CD4-positive, alpha-beta T cell (primary cell): ENCODE measurements around the gene DCAF8L1. TPM values are rescaled to one million over a fixed set of nuclear protein-coding genes. Genes with fewer than 3 reads are reported as not detected.

Experiments used
- ATAC-seq: fragments of 200-7000 bp; cut with Tn5 transposase; one replicate; pipeline ENCODE4 v1.10.0; 2022; ENCODE audit warnings: mild to moderate bottlenecking; ENCODE audit not compliant: poor library complexity
- CTCF ChIA-PET: fragments of 350-600 bp; sonication (Branson Sonifier 250); formaldehyde crosslinking; loops from one replicate; lab custom pipeline; 2021; ENCODE audit warnings: antibody characterized with exemption, inconsistent platforms; lab: Charles Lee
- POLR2A ChIA-PET: fragments of 350-600 bp; sonication (Branson Sonifier 250); formaldehyde crosslinking; loops from one replicate; lab custom pipeline; 2021; ENCODE audit warnings: antibody characterized with exemption, inconsistent platforms; lab: Charles Lee
- DNase-seq, 14 experiments: peaks; one replicate each; pipeline ENCODE4 v3.0.0-alpha.2; 2013 to 2020; ENCODE audit warnings: mixed read lengths in 2 of 14
- H3K27ac ChIP-seq, 2 donors: one replicate each; pipeline versions ENCODE4 v1.5.1 to v1.7.0; 2013; ENCODE audit warnings: low read length in 2 of 2, low read depth in 1 of 2, mild to moderate bottlenecking in 1 of 2
- H3K27me3 ChIP-seq, 2 experiments: 1 replicate in 1 of 2; 2 replicates in 1 of 2; pipeline versions ENCODE4 v1.6.1 to v1.7.0; 2013; ENCODE audit warnings: low read length in 2 of 2, control low read depth in 1 of 2, mild to moderate bottlenecking in 1 of 2, moderate library complexity in 1 of 2; ENCODE audit not compliant: insufficient read depth in 2 of 2, control insufficient read depth in 1 of 2
- H3K36me3 ChIP-seq: one replicate; pipeline ENCODE4 v1.6.1; 2013; ENCODE audit warnings: low read length, control low read depth; ENCODE audit not compliant: insufficient read depth
- H3K4me1 ChIP-seq: one replicate; pipeline ENCODE4 v1.6.1; 2013; ENCODE audit warnings: low read length, control low read depth; ENCODE audit not compliant: insufficient read depth
- H3K4me3 ChIP-seq: one replicate; pipeline ENCODE4 v1.5.1; 2013; ENCODE audit warnings: mild to moderate bottlenecking, low read length, moderate library complexity
- H3K9me3 ChIP-seq, 2 experiments: 1 replicate in 1 of 2; 2 replicates in 1 of 2; pipeline versions ENCODE4 v1.6.1 to v1.7.0; 2013; ENCODE audit warnings: low read length in 2 of 2, mild to moderate bottlenecking in 2 of 2, control low read depth in 1 of 2, moderate library complexity in 1 of 2; ENCODE audit not compliant: control insufficient read depth in 1 of 2, insufficient read depth in 1 of 2
- H3K27ac Mint-ChIP-seq: one replicate; pipeline ENCODE4 v1.8.0; 2020; ENCODE audit warnings: mixed read lengths
- H3K27me3 Mint-ChIP-seq: one replicate; pipeline ENCODE4 v1.8.0; 2021; ENCODE audit warnings: mixed read lengths
- H3K36me3 Mint-ChIP-seq: one replicate; pipeline ENCODE4 v1.8.0; 2021; ENCODE audit warnings: low read depth, mixed read lengths
- H3K4me1 Mint-ChIP-seq: one replicate; pipeline ENCODE4 v1.8.0; 2021; ENCODE audit warnings: low read depth, mixed read lengths
- H3K4me3 Mint-ChIP-seq: one replicate; pipeline ENCODE4 v1.8.0; 2020; ENCODE audit warnings: mild to moderate bottlenecking, mixed read lengths
- H3K9me3 Mint-ChIP-seq: one replicate; pipeline ENCODE4 v1.8.0; 2020; ENCODE audit warnings: mixed read lengths
- CTCF ChIP-seq: fragments of 200-600 bp; IDR thresholded peaks from one replicate; pipeline ENCODE4 v1.8.0; 2022; ENCODE audit warnings: antibody characterized with exemption, mild to moderate bottlenecking
- intact Hi-C, 2 experiments: fragments of 100-400 bp; cut with DNase I in 1 of 2; cut with micrococcal nuclease in 1 of 2; formaldehyde crosslinking; loops; one replicate each; pipeline versions ENCODE4 v1.15.1 to v1.9.0; 2023 to 2025; cut with DNase I, micrococcal nuclease
- total RNA-seq, 174 experiments: library from RNA in 2 of 174; stranded (reverse) in 2 of 174; gene quantifications; one replicate each; pipeline ENCODE4 v1.2.3 and lab custom pipeline; 2021 to 2026

Gene DCAF8L1
- total RNA-seq, 2 experiments from 2014 or later: not detected

GRCh38 chrX:27997622-27998021, 16.4 kb upstream of the DCAF8L1 start:
- ChIA-PET CTCF (no interaction called here), POLR2A (no interaction called here)
- no peaks in the 10 kb centered on the region for H3K4me1 ChIP-seq
- H3K27me3 ChIP-seq: no peaks in the 10 kb centered on the region
- no peaks in the 10 kb centered on the region for H3K4me1 Mint-ChIP-seq
- no peak overlapping the region for H3K4me3 ChIP-seq
- no peak for DNase-seq
- no peak for ATAC-seq
- intact Hi-C loops: no loop called here
- H3K27ac ChIP-seq: no peak overlapping the region
- no peak overlapping the region for H3K4me3 Mint-ChIP-seq
- no peaks in the 10 kb centered on the region for H3K9me3 Mint-ChIP-seq
- H3K27ac Mint-ChIP-seq: no peak overlapping the region
- H3K27me3 Mint-ChIP-seq: no peaks in the 10 kb centered on the region
- no peaks in the 10 kb centered on the region for H3K9me3 ChIP-seq
- no peak for TF ChIP-seq CTCF
- no peaks in the 10 kb centered on the region for H3K36me3 Mint-ChIP-seq
- no peaks in the 10 kb centered on the region for H3K36me3 ChIP-seq

- no peaks in the 10 kb centered on the region for H3K36me3 Mint-ChIP-seq
- no peak for DNase-seq
- no peaks in the 10 kb centered on the region for H3K9me3 Mint-ChIP-seq
- no peaks in the 10 kb centered on the region for H3K4me1 Mint-ChIP-seq
- no peaks in the 10 kb centered on the region for H3K27me3 ChIP-seq
- H3K36me3 ChIP-seq: no peaks in the 10 kb centered on the region
- no peaks in the 10 kb centered on the region for H3K27me3 Mint-ChIP-seq
- intact Hi-C loops: no loop called here
- H3K4me3 ChIP-seq: no peak overlapping the region
- H3K4me1 ChIP-seq: no peaks in the 10 kb centered on the region
- no peak overlapping the region for H3K27ac ChIP-seq
- no peak overlapping the region for H3K27ac Mint-ChIP-seq
- ATAC-seq: no peak
- POLR2A ChIA-PET: no interaction called here
- H3K9me3 ChIP-seq: no peaks in the 10 kb centered on the region
- no peak for TF ChIP-seq CTCF
- CTCF ChIA-PET: no interaction called here
- no peak overlapping the region for H3K4me3 Mint-ChIP-seq
Measured at GRCh38 chrX:27996132-27996531, 14.9 kb upstream of the DCAF8L1 start.

- H3K4me3 ChIP-seq: no peak overlapping the region
- H3K27me3 ChIP-seq: no peaks in the 10 kb centered on the region
- no peaks in the 10 kb centered on the region for H3K36me3 Mint-ChIP-seq
- no peak overlapping the region for H3K27ac ChIP-seq
- DNase-seq (no peak), ATAC-seq (no peak)
- no peak overlapping the region for H3K4me3 Mint-ChIP-seq
- TF ChIP-seq CTCF: no peak
- no peaks in the 10 kb centered on the region for H3K9me3 ChIP-seq
- no peaks in the 10 kb centered on the region for H3K4me1 Mint-ChIP-seq
- intact Hi-C loops: no loop called here
- no peaks in the 10 kb centered on the region for H3K36me3 ChIP-seq
- POLR2A ChIA-PET: no interaction called here
- no peak overlapping the region for H3K27ac Mint-ChIP-seq
- H3K9me3 Mint-ChIP-seq: no peaks in the 10 kb centered on the region
- no peaks in the 10 kb centered on the region for H3K27me3 Mint-ChIP-seq
- H3K4me1 ChIP-seq: no peaks in the 10 kb centered on the region
- CTCF ChIA-PET: no interaction called here
Measured at GRCh38 chrX:27995611-27996010, 14.4 kb upstream of the DCAF8L1 start.
